ENCODE results near the gene PRKCE. TPM values are rescaled to one million over a fixed set of nuclear protein-coding genes. Genes with fewer than 3 reads are reported as not detected.

Gene PRKCE
- total RNA-seq, 1 experiment from 2014 or later: 1.3 TPM

GRCh38 chr2:46225150-46225625, 573.7 kb downstream of the PRKCE start:
- Histone ChIP-seq H3K9me3 (ENCODE audit: control insufficient read depth, low read depth, low read length) (no peaks in the 10 kb centered on the region), H3K27ac (ENCODE audit: insufficient read length, low read depth, low read length) (no peak overlapping the region), H2AFZ (ENCODE audit: low read length) (no peak overlapping the region), H2BK20ac (ENCODE audit: low read depth, low read length, poor library complexity, severe bottlenecking) (no peak overlapping the region), H4K5ac (ENCODE audit: insufficient read length, low read depth, low read length) (no peak overlapping the region), H3K4ac (ENCODE audit: low read depth, low read length) (no peak overlapping the region), H4K20me1 (ENCODE audit: control insufficient read depth, insufficient read depth, insufficient read length) (no peaks in the 10 kb centered on the region), H3K14ac (ENCODE audit: insufficient read depth, low read length) (no peak overlapping the region), H3K9ac (ENCODE audit: extremely low read depth, insufficient read length, low read length) (no peak overlapping the region), H2BK15ac (ENCODE audit: low read depth, low read length) (no peak overlapping the region), H3K79me1 (ENCODE audit: insufficient read depth, low read depth, low read length, poor library complexity, severe bottlenecking) (no peaks in the 10 kb centered on the region), H3K56ac (ENCODE audit: insufficient read length, low read depth, low read length) (no peak overlapping the region), H2BK5ac (ENCODE audit: insufficient read length, low read length) (no peak overlapping the region), H3K4me1 (ENCODE audit: insufficient read depth, low read length) (peaks cover 3% of the 10 kb centered on the region; the same call in 1 of the 2 replicates), H3T11ph (ENCODE audit: low read length) (no peak overlapping the region), H2AK5ac (ENCODE audit: insufficient read length, low read length) (no peak overlapping the region), H3K27me3 (ENCODE audit: insufficient read depth, low read length) (no peaks in the 10 kb centered on the region), H4K91ac (ENCODE audit: insufficient read length, low read depth, low read length) (no peak overlapping the region), H3K4me2 (ENCODE audit: insufficient read depth, insufficient read length, low read length) (no peak overlapping the region), H3K18ac (ENCODE audit: insufficient read length, low read depth, low read length) (no peak overlapping the region), H2BK120ac (ENCODE audit: low read depth, low read length, poor library complexity, severe bottlenecking) (no peak overlapping the region), H3K23me2 (ENCODE audit: insufficient read length, low read depth, low read length, poor library complexity, severe bottlenecking) (no peaks in the 10 kb centered on the region), H3K23ac (ENCODE audit: insufficient read length, low read depth, low read length) (no peak overlapping the region), H2BK12ac (ENCODE audit: insufficient read length, low read depth, low read length) (no peak overlapping the region), H3K79me2 (ENCODE audit: insufficient read depth, low read length) (no peaks in the 10 kb centered on the region), H4K8ac (replicated peaks; ENCODE audit: insufficient read length, low read depth, low read length) (no peak overlapping the region)
- no peak overlapping the region for H3K27ac Mint-ChIP-seq
- DNase-seq: no peak
- H3K4me3 Mint-ChIP-seq: no peak overlapping the region
- no peak for TF ChIP-seq CTCF (conservative IDR thresholded peaks at IDR 0.05)
- H3K36me3 Mint-ChIP-seq (ENCODE audit: insufficient read depth in 1 of 3, low read depth in 3 of 3): no peaks in the 10 kb centered on the region; a peak in 2 of 7 replicates
- peaks cover 18 to 21% of the 10 kb centered on the region in 2 experiments for H3K4me1 Mint-ChIP-seq
- whole genome bisulfite sequencing (ENCODE audit: extremely low coverage, insufficient read length, low lambda C conversion rate): no CpG with 5 or more reads among the region's 2 CpGs
- peaks cover 8% of the 10 kb centered on the region for H3K27me3 Mint-ChIP-seq (ENCODE audit: low read depth)
- peaks cover 0 to 9% of the 10 kb centered on the region in 2 experiments; a peak in 2 of 5 replicates for H3K9me3 Mint-ChIP-seq
